Breast epithelium (tissue), 4 donors: ENCODE results near the gene DNM3. TPM values are rescaled to one million over a fixed set of nuclear protein-coding genes. Genes with fewer than 3 reads are reported as not detected.

ENCODE experiments used
- DNase-seq, 2 donors: peaks; one replicate each; pipeline ENCODE4 v3.0.0-alpha.2; 2019; ENCODE audit warnings: low spot score in 2 of 2
- H3K27ac ChIP-seq, 2 donors: fragments of 200-600 bp; sonication (generic) in 1 of 2; one replicate each; pipeline ENCODE4 v1.5.1; 2016 to 2019; ENCODE audit warnings: mild to moderate bottlenecking in 1 of 2
- H3K27me3 ChIP-seq, 2 donors: fragments of 200-600 bp; sonication (generic) in 1 of 2; one replicate each; pipeline versions ENCODE4 v1.5.1 to v1.6.0; 2017 to 2019; ENCODE audit warnings: control low read depth in 1 of 2, mild to moderate bottlenecking in 1 of 2
- H3K36me3 ChIP-seq: fragments of 200-600 bp; one replicate; pipeline ENCODE4 v1.5.1; 2019
- H3K4me1 ChIP-seq, 2 donors: fragments of 200-600 bp; sonication (generic); one replicate each; pipeline ENCODE4 v1.5.1; 2016 to 2019; ENCODE audit warnings: control low read depth in 1 of 2
- H3K4me3 ChIP-seq, 3 donors: fragments of 200-600 bp; sonication (generic); 1 replicate in 2 of 3; 2 replicates in 1 of 3; pipeline ENCODE4 v1.5.1; 2016 to 2019; ENCODE audit warnings: mild to moderate bottlenecking in 3 of 3, moderate library complexity in 2 of 3
- H3K9me3 ChIP-seq, 2 donors: fragments of 200-600 bp; sonication (generic) in 1 of 2; one replicate each; pipeline ENCODE4 v1.5.1; 2016 to 2019; ENCODE audit warnings: control low read depth in 1 of 2
- POLR2A ChIP-seq: fragments of 450-650 bp; IDR thresholded peaks from one replicate; pipeline ENCODE4 v1.6.1; 2016; ENCODE audit warnings: antibody characterized with exemption, mild to moderate bottlenecking, moderate library complexity
- POLR2AphosphoS5 ChIP-seq, 3 donors: sonication (generic); formaldehyde crosslinking; IDR thresholded peaks; one replicate each; pipeline ENCODE4 v1.6.1; 2017; ENCODE audit warnings: antibody characterized with exemption in 3 of 3
- intact Hi-C: fragments of 100-400 bp; cut with DNase I; formaldehyde crosslinking; loops from one replicate; pipeline ENCODE4 v1.15.1; 2023; ENCODE audit warnings: low total_unique reads
- total RNA-seq, 3 donors: library from RNA; depleted of rRNA; stranded (reverse); fragments of >200 nt; gene quantifications; one replicate each; pipeline ENCODE4 v1.1.0, GENCODE V29; 2016
- TF ChIP-seq, protein P1 (sequence below), 3 donors: fragments of 450-650 bp; IDR thresholded peaks; one replicate each; pipeline ENCODE4 v1.5.1; 2016 to 2017; ENCODE audit warnings: antibody characterized with exemption in 3 of 3, mild to moderate bottlenecking in 3 of 3, moderate library complexity in 3 of 3

Gene DNM3
- total RNA-seq, 3 donors from 2014 or later: 5.1 to 7.5 (median 6.6) TPM

- no peak overlapping the region for H3K27ac ChIP-seq
- H3K27me3 ChIP-seq: no peaks in the 10 kb centered on the region
- H3K36me3 ChIP-seq: no peaks in the 10 kb centered on the region
- intact Hi-C loops: no loop called here
- H3K9me3 ChIP-seq: no peaks in the 10 kb centered on the region
- DNase-seq: no peak
- H3K4me1 ChIP-seq: no peaks in the 10 kb centered on the region
- H3K4me3 ChIP-seq: no peak overlapping the region
- TF ChIP-seq, protein P1, sequence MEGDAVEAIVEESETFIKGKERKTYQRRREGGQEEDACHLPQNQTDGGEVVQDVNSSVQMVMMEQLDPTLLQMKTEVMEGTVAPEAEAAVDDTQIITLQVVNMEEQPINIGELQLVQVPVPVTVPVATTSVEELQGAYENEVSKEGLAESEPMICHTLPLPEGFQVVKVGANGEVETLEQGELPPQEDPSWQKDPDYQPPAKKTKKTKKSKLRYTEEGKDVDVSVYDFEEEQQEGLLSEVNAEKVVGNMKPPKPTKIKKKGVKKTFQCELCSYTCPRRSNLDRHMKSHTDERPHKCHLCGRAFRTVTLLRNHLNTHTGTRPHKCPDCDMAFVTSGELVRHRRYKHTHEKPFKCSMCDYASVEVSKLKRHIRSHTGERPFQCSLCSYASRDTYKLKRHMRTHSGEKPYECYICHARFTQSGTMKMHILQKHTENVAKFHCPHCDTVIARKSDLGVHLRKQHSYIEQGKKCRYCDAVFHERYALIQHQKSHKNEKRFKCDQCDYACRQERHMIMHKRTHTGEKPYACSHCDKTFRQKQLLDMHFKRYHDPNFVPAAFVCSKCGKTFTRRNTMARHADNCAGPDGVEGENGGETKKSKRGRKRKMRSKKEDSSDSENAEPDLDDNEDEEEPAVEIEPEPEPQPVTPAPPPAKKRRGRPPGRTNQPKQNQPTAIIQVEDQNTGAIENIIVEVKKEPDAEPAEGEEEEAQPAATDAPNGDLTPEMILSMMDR (IDR thresholded peaks at IDR 0.05): no peak
- no peak for TF ChIP-seq POLR2AphosphoS5 (IDR thresholded peaks at IDR 0.05)
- no peak for TF ChIP-seq POLR2A
Observed at GRCh38 chr1:172239901-172240300, 398.6 kb downstream of the DNM3 start.

DNA sequence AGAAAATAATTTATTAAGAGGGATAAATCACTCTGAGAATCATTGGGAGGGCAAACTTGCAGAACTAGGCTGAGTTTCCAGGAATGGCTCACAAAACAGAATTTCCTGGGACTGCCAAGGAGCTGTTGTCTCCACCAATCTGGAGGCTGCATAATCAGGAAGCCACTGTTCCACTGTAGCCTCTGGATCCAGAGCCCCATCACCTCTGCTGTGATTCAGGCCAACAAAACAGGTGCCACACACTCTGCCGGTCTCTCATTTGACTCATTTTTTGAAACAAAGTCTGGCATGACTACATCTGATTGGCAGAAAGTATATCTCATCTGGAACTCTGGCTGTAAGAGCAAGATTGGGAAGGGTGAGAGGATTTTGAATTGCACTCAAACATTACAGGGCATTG, 400.2 kb downstream of the DNM3 start:
- no peak for DNase-seq
- Histone ChIP-seq H3K27ac (no peak overlapping the region), H3K27me3 (no peaks in the 10 kb centered on the region), H3K36me3 (no peaks in the 10 kb centered on the region), H3K4me3 (no peak overlapping the region), H3K9me3 (no peaks in the 10 kb centered on the region), H3K4me1 (no peaks in the 10 kb centered on the region)
- TF ChIP-seq POLR2AphosphoS5 (IDR thresholded peaks at IDR 0.05): no peak
- TF ChIP-seq POLR2A: no peak
- TF ChIP-seq, protein P1 (IDR thresholded peaks at IDR 0.05): no peak
- intact Hi-C loops: no loop called here

DNA sequence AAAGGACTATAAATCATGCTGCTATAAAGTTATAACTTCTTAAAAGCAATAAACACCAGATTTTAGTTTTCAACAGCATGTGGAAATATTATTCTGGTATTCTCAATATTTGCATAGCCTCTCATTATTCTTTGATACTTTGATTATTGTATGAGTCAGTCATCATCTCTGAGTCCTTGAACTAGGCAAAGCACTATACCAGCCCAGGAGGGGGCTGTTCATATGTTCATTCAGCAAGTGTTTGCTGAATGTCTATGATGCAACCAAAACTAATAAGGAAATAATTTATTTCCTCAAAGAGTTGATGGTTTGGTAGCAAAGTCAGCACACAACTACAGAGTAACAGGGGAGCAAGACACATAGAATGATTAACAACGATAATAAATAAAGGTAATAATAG, 403.6 kb downstream of the DNM3 start:
- TF ChIP-seq, protein P1 (IDR thresholded peaks at IDR 0.05): no peak
- TF ChIP-seq POLR2A: no peak
- TF ChIP-seq POLR2AphosphoS5 (IDR thresholded peaks at IDR 0.05): no peak
- H3K4me1 ChIP-seq: no peaks in the 10 kb centered on the region
- H3K9me3 ChIP-seq: no peaks in the 10 kb centered on the region
- H3K4me3 ChIP-seq: no peak overlapping the region
- H3K27me3 ChIP-seq: no peaks in the 10 kb centered on the region
- DNase-seq: no peak
- intact Hi-C loops: no loop called here
- no peaks in the 10 kb centered on the region for H3K36me3 ChIP-seq
- no peak overlapping the region for H3K27ac ChIP-seq

DNA sequence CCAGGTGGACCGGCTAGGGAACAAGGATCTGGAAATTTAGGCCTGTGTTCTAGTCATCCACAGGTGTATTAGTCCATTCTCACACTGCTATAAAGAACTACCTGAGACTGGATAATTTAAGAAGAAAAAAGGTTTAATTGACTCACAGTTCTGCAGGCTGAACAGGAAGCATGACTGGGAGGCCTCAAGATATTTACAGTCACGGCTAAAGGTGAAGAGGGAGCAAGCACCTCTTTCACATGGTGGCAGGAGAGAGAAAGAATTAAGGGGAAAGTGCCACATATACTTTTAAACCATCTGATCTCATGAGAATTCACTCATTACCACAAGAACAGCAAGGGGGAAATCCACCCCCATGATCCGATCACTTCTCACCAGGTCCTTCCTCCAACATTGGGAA, 404.5 kb downstream of the DNM3 start:
- H3K9me3 ChIP-seq: no peaks in the 10 kb centered on the region
- H3K36me3 ChIP-seq: no peaks in the 10 kb centered on the region
- TF ChIP-seq, protein P1 (IDR thresholded peaks at IDR 0.05): no peak
- TF ChIP-seq POLR2AphosphoS5 (IDR thresholded peaks at IDR 0.05) (no peak), POLR2A (no peak)
- H3K4me3 ChIP-seq: no peak overlapping the region
- no peaks in the 10 kb centered on the region for H3K4me1 ChIP-seq
- no peak for DNase-seq
- H3K27ac ChIP-seq: no peak overlapping the region
- H3K27me3 ChIP-seq: no peaks in the 10 kb centered on the region
- intact Hi-C loops: no loop called here

DNA sequence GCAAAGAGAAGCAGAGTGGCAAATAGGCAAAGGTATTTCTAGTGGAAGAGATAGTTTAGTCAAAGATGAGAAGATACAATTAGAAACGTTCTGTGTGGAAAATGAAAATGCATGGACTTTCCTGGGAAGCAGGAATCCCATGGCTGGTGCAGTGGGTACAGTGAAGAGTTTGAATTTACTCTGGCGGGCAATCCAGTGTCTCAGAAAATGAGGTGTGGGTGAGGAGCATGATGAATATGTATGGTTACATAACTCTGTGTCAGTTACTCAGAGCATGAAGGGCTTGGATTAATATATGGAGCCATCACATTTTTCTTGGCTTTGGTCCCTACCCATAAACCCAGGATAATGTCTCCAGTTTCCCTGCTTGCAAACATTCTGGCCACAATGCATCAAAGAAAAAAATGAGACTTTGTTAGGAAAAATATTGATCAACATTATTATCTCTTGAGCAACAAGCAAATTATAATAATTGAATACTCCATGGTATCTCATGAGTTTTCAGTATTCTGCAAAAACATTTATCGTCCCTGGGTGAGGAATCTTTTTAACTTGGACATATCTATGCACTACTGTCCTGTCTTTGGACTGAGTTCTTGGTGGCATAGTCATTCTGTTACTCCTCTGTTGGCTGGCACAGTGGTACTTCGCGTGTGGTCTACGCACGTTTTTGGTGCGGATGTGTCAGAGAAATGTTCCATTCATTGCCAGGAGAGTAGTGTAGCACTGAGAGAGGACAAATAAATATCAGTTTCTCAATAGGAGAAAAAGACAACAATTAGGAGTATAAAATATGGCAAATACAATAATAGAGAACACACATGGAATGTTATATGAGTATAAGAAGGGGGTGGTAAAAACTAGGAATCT, 405.5 kb downstream of the DNM3 start:
- H3K9me3 ChIP-seq: no peaks in the 10 kb centered on the region
- TF ChIP-seq POLR2AphosphoS5 (IDR thresholded peaks at IDR 0.05): no peak
- TF ChIP-seq, protein P1 (IDR thresholded peaks at IDR 0.05): no peak
- TF ChIP-seq POLR2A: no peak
- no peaks in the 10 kb centered on the region for H3K4me1 ChIP-seq
- no peak overlapping the region for H3K4me3 ChIP-seq
- H3K36me3 ChIP-seq: no peaks in the 10 kb centered on the region
- H3K27me3 ChIP-seq: no peaks in the 10 kb centered on the region
- intact Hi-C loops: no loop called here
- DNase-seq: no peak
- no peak overlapping the region for H3K27ac ChIP-seq
